Activated naive CD4-positive, alpha-beta T cell treated with anti-CD3 and anti-CD28 coated beads, Interleukin-2, amount 50 U/mL, for 72 hours (primary cell): Measurements from ENCODE around the gene ZNF587. TPM values are rescaled to one million over a fixed set of nuclear protein-coding genes. Genes with fewer than 3 reads are reported as not detected.
"Not testable (repeated sequence)": the region's sequence is repeated elsewhere in the genome, so short reads cannot be mapped to it uniquely, and the experiment has no call there.

ENCODE experiments used
- ATAC-seq, 2 donors: fragments of 150-1000 bp; cut with Tn5 transposase; 2 replicates each; pipeline ENCODE4 v1.10.0; 2021; ENCODE audit warnings: mild to moderate bottlenecking in 2 of 2, moderate library complexity in 2 of 2
- DNase-seq, 2 donors: peaks; one replicate each; pipeline ENCODE4 v3.0.0; 2021 to 2022; ENCODE audit warnings: low spot score in 2 of 2
- H3K27ac Mint-ChIP-seq, 2 donors: one replicate each; pipeline ENCODE4 v1.8.0; 2022; ENCODE audit warnings: mild to moderate bottlenecking in 2 of 2, mixed read lengths in 2 of 2
- H3K36me3 Mint-ChIP-seq, 2 donors: one replicate each; pipeline ENCODE4 v1.8.0; 2022; ENCODE audit warnings: mixed read lengths in 2 of 2
- H3K9me3 Mint-ChIP-seq, 2 donors: one replicate each; pipeline ENCODE4 v1.8.0; 2022; ENCODE audit warnings: mixed read lengths in 2 of 2
- total RNA-seq, 2 donors: library from RNA; stranded (reverse); gene quantifications; one replicate each; pipeline ENCODE4 v1.2.3, GENCODE V29; 2022

The ZNF587 gene
- 10 to 100 TPM; 28.7 to 36.6 TPM for total RNA-seq

DNA sequence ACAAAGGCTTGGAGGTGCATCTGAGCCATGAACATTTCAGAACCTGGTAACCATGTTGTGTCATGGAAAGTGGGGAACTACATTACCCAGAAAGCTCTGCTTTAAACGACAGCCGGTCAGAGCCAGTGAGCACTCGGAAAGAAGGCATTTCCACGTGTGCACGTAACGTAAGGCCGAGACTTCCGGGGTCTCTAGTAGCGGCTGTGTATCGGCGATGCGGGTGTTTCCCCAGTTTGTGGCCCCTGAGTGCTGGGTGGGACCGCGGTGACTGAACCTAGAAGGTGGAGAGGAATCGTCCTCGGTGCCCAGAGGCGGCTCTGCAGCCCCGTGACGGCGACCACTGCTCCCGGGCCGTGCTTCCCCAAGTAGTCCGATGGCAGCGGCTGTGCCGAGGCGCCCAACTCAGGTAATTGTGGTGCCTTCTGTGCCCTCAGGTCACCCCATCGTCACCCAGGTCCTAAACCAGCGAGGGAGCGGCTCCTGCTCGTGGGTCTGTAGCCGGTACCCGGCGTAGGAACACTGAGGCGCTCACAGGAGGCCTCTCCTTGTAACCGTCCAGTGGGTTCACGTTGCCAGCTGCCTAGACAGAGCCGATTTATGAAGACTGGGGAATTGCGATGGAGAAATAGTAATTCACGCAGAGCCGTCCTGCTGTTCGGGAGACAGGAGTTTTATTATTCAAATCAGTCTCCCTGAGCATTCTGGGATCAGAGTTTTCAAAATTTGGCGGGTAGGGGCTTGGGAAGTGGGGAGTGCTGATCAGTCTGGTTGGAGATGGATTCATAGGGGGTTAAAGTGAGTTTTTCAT lies at the start of gene ZNF587:
TSS of gene ZNF587 (plus strand) at position 194 of the 808 bp plus-strand sequence. CDS start at position 374, 180 bp downstream.
- peaks cover 5 to 15% of the 10 kb centered on the region in 2 donors for H3K9me3 Mint-ChIP-seq
- peak; percentile 99 to 100 for ATAC-seq
- peaks cover 34 to 60% of the 10 kb centered on the region in 2 donors for H3K36me3 Mint-ChIP-seq
- H3K27ac Mint-ChIP-seq: peak within 1 kb of the TSS; percentile 95 to 98
- DNase-seq: peak; percentile 62 to 73

DNA sequence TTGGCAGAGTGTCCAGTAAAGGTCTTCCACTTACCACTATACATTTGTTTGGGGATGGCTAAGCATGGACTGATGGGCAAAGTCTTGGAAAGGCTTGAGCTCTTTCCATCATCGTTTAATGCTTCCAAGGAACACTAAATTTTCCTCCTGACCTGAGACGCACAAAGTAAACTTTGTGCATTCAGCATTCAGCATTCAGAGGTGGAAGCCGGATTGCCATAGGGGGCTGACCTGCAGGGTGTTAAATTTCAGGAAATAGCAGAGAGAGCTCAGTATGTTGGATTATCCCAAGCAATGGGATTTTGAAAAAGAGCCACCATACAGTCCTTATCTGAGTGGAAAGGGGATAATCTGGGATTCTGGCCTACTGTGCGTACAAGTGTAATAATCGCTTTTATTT lies 49.0 kb upstream of the ZNF587 start:
- peaks cover 27 to 37% of the 10 kb centered on the region in 2 donors for H3K36me3 Mint-ChIP-seq
- H3K27ac Mint-ChIP-seq: no peak overlapping the region
- ATAC-seq (no peak), DNase-seq (no peak)
- peaks cover 0 to 1% of the 10 kb centered on the region in 2 donors for H3K9me3 Mint-ChIP-seq

GRCh38 chr19:57802269-57802668 lies 47.4 kb upstream of the ZNF587 start:
- Mint-ChIP-seq H3K9me3 (no peaks in the 10 kb centered on the region), H3K36me3 (peaks cover 14 to 30% of the 10 kb centered on the region in 2 donors), H3K27ac (no peak overlapping the region)
- ATAC-seq (no peak), DNase-seq (no peak)

GRCh38 chr19:57803265-57803593 lies 46.4 kb upstream of the ZNF587 start:
- Mint-ChIP-seq H3K36me3 (peaks cover 14 to 37% of the 10 kb centered on the region in 2 donors), H3K27ac (peak overlapping the region; percentile 45 to 77), H3K9me3 (no peaks in the 10 kb centered on the region)
- ATAC-seq: no peak
- DNase-seq: no peak

DNA sequence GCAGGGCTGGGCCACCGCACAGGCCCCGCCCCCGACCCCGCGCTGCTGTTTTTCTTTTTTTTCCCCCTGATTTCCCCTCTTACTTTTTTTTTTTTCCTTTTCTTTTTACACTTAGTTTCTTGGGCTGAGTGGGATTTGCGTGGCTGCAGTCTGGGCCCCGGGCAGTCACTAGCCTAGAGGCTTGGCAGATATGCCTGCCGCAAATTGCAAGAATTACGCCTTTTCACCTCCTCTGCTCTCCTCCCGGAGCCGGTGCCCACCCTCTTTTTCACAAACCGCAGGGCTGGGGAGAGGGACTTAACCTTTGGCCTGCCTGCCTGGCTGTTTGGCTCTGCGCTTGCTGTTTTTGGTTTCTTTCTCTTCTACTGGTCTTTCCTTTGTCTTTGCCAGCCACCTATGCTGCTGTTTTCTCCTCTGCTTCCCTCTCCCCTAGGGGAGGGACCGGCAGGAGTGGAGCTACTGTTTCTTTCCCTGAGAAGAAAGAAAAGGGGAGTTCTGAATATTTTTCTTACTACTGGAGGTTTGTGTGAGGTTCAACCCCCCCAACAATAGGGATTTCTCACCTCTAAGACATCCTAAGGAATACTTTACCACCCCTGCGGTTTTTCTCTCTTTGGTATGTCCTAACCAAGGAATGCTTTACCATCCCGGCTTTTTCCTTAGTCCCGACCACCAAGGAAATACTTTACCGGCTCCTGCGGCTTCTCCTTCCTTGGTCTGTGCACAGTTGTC lies 45.9 kb upstream of the ZNF587 start:
- ATAC-seq (no peak), DNase-seq (no peak)
- no peaks in the 10 kb centered on the region for H3K9me3 Mint-ChIP-seq
- H3K36me3 Mint-ChIP-seq: peaks cover 14 to 38% of the 10 kb centered on the region in 2 donors
- H3K27ac Mint-ChIP-seq: peak overlapping the region; percentile 45 to 77

- ATAC-seq (no peak), DNase-seq (no peak)
- no peak overlapping the region for H3K27ac Mint-ChIP-seq
- H3K9me3 Mint-ChIP-seq: no peaks in the 10 kb centered on the region
- H3K36me3 Mint-ChIP-seq: peaks cover 17 to 47% of the 10 kb centered on the region in 2 donors
Observed at GRCh38 chr19:57807541-57807940, 42.1 kb upstream of the ZNF587 start.

GRCh38 chr19:57810410-57811295 lies 39.0 kb upstream of the ZNF587 start:
- H3K9me3 Mint-ChIP-seq, ATAC-seq, DNase-seq: not testable (repeated sequence)
- Mint-ChIP-seq H3K27ac (peak overlapping the region in 1 of 2 donors; percentile 29), H3K36me3 (peaks cover 21 to 46% of the 10 kb centered on the region in 2 donors)

- Mint-ChIP-seq H3K9me3 (no peaks in the 10 kb centered on the region), H3K36me3 (peaks cover 21 to 37% of the 10 kb centered on the region in 2 donors), H3K27ac (peak overlapping the region in 1 of 2 donors; percentile 13)
- peak; percentile 9 to 28 for ATAC-seq
- DNase-seq: no peak
Observed at GRCh38 chr19:57812226-57812625, 37.4 kb upstream of the ZNF587 start.

DNA sequence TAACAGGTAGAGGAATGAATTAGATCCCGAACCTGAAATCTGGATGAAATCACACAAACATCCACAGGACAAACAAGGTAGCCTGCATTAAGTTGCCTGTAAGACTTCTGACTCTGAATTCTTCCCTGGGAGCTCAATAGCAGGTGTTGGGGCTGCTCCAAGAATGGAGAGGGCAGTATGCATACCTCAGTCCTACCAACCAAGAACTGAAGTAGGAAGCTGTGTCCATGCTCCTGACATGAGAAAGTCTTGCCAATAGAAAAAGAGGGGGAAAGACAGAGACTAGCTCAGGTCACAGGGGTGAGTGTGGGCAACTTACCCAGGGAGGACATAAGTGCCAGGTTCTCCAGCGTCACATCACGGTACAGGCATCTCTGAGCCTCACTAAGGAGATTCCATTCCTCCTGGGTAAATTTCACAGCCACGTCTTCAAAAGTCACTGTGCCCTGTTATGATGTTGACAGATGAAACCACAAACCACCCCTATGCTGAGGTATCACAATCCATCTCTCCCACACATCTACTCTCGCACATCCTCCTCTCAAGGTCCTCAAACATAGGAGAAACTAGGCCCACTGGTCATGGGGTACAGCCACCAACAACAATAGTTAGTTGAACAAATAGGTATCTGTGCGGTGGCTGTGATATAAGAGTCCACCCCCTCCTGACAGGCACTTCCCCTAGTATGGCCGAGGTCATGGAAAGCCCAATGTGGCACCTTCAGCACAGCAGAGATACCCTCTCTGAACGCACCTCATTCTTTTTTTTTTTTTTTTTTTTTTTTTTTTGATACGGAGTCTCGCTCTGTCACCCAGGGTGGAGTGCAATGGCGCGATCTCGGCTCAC lies 36.5 kb upstream of the ZNF587 start:
- peak in 1 of 2 donors; percentile 15 for ATAC-seq
- Mint-ChIP-seq H3K27ac (peak overlapping the region; percentile 39 to 95), H3K36me3 (peaks cover 21 to 30% of the 10 kb centered on the region in 2 donors)
- H3K9me3 Mint-ChIP-seq, DNase-seq: not testable (repeated sequence)

DNA sequence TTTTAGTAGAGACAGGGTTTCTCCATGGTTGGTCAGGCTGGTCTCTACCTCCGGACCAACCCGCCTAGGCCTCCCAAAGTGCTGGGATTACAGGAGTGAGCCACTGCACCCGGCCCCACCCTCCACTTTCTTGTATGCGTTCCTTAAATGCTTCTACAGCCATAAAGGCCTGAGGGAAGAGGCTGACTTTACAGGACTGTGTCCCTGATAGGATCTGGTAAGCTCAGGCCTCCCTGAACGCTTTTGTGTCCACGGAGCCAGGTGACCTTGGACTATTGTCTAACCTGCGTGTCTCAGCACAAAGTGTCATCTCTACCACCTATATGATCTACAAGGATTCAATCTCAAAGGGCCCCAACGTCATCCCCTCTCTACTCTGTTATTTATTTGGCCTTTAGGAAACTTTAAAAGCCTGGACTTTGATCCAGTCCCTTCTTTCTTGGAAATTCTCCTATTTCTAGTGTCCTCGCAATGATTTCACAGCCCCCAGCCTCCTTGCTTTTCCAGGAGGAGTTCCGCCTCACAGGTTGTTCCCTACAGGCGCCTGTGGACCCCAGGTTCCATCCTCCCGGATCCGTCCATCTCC lies 35.6 kb upstream of the ZNF587 start:
- ATAC-seq (no peak), DNase-seq (no peak)
- peak overlapping the region; percentile 95 to 96 for H3K27ac Mint-ChIP-seq
- H3K36me3 Mint-ChIP-seq: peaks cover 21 to 29% of the 10 kb centered on the region in 2 donors
- no peaks in the 10 kb centered on the region for H3K9me3 Mint-ChIP-seq

DNA sequence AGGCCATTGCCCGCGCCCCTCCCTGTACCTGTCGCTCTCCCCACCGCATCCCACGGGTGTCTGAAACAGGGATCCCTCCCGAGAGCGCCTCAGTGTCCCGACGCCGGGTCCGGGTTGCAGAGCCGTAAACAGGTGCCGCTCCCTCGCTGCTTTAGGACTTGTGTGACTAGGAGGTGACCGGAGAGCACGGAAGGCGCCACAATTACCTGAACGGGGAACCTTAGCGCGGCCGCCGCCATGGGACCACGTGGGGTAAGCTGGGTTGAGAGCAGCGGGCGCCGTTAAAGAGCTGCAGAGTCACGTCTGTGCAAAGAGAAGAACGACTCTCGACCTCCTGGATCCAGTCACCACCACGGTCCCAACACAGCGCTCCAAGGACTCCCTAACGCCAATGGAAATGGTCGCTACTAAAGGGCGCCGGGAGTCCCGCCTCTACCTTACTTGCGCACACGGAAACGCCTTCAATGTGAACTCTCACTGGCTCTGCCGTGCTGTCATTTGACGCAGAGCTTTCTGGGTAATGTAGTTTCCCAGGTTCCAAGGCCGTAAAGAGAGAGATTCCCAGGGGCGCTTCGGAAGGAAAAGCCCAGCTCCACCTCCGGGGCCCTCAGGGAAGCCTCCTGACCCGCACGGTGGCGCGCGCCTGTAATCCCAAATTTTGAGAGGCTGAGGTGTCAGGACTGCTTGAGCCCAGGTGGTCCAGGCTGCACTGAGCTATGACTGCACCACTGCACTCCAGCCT lies 35.0 kb upstream of the ZNF587 start, which contains the start of gene ZNF552:
TSS of gene ZNF552 (minus strand) at position 409 of the 742 bp plus-strand sequence. CDS start at position 239, 170 bp downstream.
- peak within 1 kb of the TSS; percentile 95 to 96 for H3K27ac Mint-ChIP-seq
- DNase-seq (peak; percentile 67 to 82), ATAC-seq (peak; percentile 83 to 84)
- peaks cover 17 to 25% of the 10 kb centered on the region in 2 donors for H3K36me3 Mint-ChIP-seq
- H3K9me3 Mint-ChIP-seq: no peaks in the 10 kb centered on the region

DNA sequence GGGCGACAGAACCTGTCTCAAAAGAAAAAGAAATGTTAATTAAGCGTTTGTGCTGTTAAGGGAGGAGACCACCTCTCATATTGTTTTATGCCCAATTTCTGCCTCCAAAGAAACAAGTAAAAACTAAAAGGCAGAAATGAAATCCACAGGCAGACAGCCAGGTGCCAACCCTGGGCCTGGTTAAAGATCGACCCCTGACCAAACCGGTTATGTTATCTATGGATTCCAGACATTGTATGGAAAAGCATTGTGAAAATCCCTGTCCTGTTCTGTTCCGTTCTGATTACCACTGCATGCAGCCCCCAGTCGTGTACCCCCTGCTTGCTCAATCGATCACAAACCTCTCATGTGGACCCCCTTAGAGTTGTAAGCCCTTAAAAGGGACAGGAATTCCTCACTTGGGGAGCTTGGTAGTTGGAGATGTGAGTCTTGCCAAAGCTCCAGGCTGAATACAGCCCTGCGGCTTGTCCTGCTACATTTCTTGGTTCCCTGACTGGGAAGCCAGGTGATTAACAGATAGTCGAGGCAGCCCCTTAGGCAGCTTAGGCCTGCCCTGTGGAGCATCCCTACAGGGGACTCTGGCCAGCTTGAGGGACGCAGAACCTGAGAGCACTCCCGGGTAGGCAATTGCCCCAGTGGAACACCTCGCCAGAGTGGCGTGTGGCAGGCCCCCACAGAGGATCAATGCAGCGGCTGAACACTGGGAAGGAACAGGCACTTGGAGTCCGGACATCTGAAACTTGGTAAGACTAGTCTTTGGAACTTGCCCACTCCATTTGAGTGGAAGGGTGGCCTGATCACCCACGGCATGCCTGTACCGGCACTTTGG lies 34.2 kb upstream of the ZNF587 start:
- H3K9me3 Mint-ChIP-seq: no peaks in the 10 kb centered on the region
- ATAC-seq (no peak), DNase-seq (no peak)
- peak overlapping the region; percentile 95 to 96 for H3K27ac Mint-ChIP-seq
- H3K36me3 Mint-ChIP-seq: peaks cover 22 to 28% of the 10 kb centered on the region in 2 donors

DNA sequence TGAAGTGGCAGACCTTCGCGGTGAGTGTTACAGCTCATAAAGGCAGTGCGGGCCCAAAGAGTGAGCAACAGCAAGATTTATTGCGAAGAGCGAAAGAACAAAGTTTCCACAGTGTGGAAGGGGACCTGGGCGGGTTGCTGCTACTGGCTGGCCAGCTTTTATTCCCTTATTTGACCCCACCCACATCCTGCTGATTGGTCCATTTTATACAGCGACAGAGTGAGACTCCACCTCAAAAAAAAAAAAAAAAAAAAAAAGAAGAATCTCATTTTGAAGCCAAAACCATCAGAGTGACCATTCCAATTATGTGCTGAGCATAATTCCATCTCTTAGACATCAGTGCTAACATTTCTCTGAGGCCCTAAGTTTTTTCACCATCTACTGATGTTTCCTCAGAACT lies 33.0 kb upstream of the ZNF587 start:
- H3K36me3 Mint-ChIP-seq: peaks cover 29 to 36% of the 10 kb centered on the region in 2 donors
- ATAC-seq: no peak
- no peaks in the 10 kb centered on the region for H3K9me3 Mint-ChIP-seq
- no peak for DNase-seq
- H3K27ac Mint-ChIP-seq: no peak overlapping the region

- ATAC-seq: no peak
- Mint-ChIP-seq H3K36me3 (peaks cover 35 to 38% of the 10 kb centered on the region in 2 donors), H3K27ac (peak overlapping the region in 1 of 2 donors; percentile 32), H3K9me3 (no peaks in the 10 kb centered on the region)
- no peak for DNase-seq
Observed at GRCh38 chr19:57817976-57818375, 31.7 kb upstream of the ZNF587 start.
